HG02870 (cell line): ENCODE data around the gene BDKRB2.

Source experiments
- ATAC-seq: cut with Tn5 transposase; IDR thresholded peaks from one replicate; pipeline ENCODE4 v1.9.1; 2021; ENCODE audit warnings: mild to moderate bottlenecking, moderate library complexity; ENCODE audit not compliant: unreplicated experiment

BDKRB2 gene

GRCh38 chr14:96204151-96205058, at the start of gene BDKRB2:
TSS of gene BDKRB2 (plus strand) at chr14:96204839. CDS start at chr14:96237108, 32,269 bp downstream.
- no peak for ATAC-seq

- ATAC-seq: no peak
These were observed 49.7 kb upstream of the BDKRB2 start for GRCh38 chr14:96154900-96155299.

GRCh38 chr14:96156804-96157760, 47.6 kb upstream of the BDKRB2 start:
- ATAC-seq: no peak

- no peak for ATAC-seq
These were observed 45.9 kb upstream of the BDKRB2 start for GRCh38 chr14:96158735-96159134.

- ATAC-seq: no peak
These were observed 44.3 kb upstream of the BDKRB2 start for GRCh38 chr14:96160076-96160912.

- ATAC-seq: no peak
These were observed 43.7 kb upstream of the BDKRB2 start for GRCh38 chr14:96160913-96161310.

GRCh38 chr14:96161636-96162035, 43.0 kb upstream of the BDKRB2 start:
- ATAC-seq: no peak

- ATAC-seq: no peak
These were observed 42.4 kb upstream of the BDKRB2 start for GRCh38 chr14:96162265-96162664.

- no peak for ATAC-seq
These were observed 41.9 kb upstream of the BDKRB2 start for GRCh38 chr14:96162741-96163140.

- ATAC-seq: no peak
These were observed 39.7 kb upstream of the BDKRB2 start for GRCh38 chr14:96164861-96165490.

- no peak for ATAC-seq
These were observed 38.9 kb upstream of the BDKRB2 start for GRCh38 chr14:96165493-96166436.

GRCh38 chr14:96166461-96167223, 38.0 kb upstream of the BDKRB2 start:
- ATAC-seq: no peak

GRCh38 chr14:96167224-96168148, 37.2 kb upstream of the BDKRB2 start:
- ATAC-seq: no peak

- ATAC-seq: no peak
These were observed 36.1 kb upstream of the BDKRB2 start for GRCh38 chr14:96168581-96168980.

GRCh38 chr14:96170961-96171592, 33.6 kb upstream of the BDKRB2 start:
- no peak for ATAC-seq

GRCh38 chr14:96173636-96174475, 30.8 kb upstream of the BDKRB2 start:
- no peak for ATAC-seq
